Gastrocnemius medialis (tissue), 4 donors: ENCODE results near the gene S100A8.

Source experiments
- CTCF ChIP-seq, 5 experiments: fragments of 450-650 bp in 3 of 5; fragments of 200-600 bp in 2 of 5; sonication (generic) in 2 of 5; IDR thresholded peaks in 4 of 5; conservative IDR thresholded peaks in 1 of 5; 1 replicate in 4 of 5; 2 replicates in 1 of 5; pipeline ENCODE4 v1.5.1; 2016 to 2019; ENCODE audit warnings: antibody characterized with exemption in 5 of 5, mild to moderate bottlenecking in 3 of 5, moderate library complexity in 3 of 5
- POLR2A ChIP-seq, 2 donors: fragments of 450-650 bp; IDR thresholded peaks; one replicate each; pipeline ENCODE4 v1.6.1; 2017; ENCODE audit warnings: antibody characterized with exemption in 2 of 2, mild to moderate bottlenecking in 2 of 2, moderate library complexity in 2 of 2

- TF ChIP-seq CTCF (IDR thresholded peaks at IDR 0.05 in 4 of 5, conservative IDR thresholded peaks at IDR 0.05 in 1 of 5): no peak
- no peak for TF ChIP-seq POLR2A (IDR thresholded peaks at IDR 0.05)
Measured at GRCh38 chr1:153396461-153396860, 5.6 kb upstream of the S100A8 start.
